NCI-H524 treated with DMSO at 0.1 percent for 48 hours (cell line): ENCODE results near the gene NUP107.

Source experiments
- DNase-seq: peaks from one replicate; lab custom pipeline; 2025; lab: John Stamatoyannopoulos, UW

Gene NUP107

GRCh38 chr12:68775121-68775630, 88.4 kb downstream of the NUP107 start:
- DNase-seq = no peak

- DNase-seq = no peak
Observed at GRCh38 chr12:68776976-68777610, 90.3 kb downstream of the NUP107 start.

GRCh38 chr12:68779280-68779679, 92.5 kb downstream of the NUP107 start:
- DNase-seq = no peak

GRCh38 chr12:68780731-68781130, 94.0 kb downstream of the NUP107 start:
- no peak for DNase-seq

GRCh38 chr12:68781728-68782127, 95.0 kb downstream of the NUP107 start:
- no peak for DNase-seq

- DNase-seq = no peak
Observed at GRCh38 chr12:68784015-68784414, 97.2 kb downstream of the NUP107 start.

- DNase-seq = no peak
Observed at GRCh38 chr12:68785358-68785757, 98.6 kb downstream of the NUP107 start.

GRCh38 chr12:68785823-68786222, 99.0 kb downstream of the NUP107 start:
- no peak for DNase-seq

- DNase-seq = no peak
Observed at GRCh38 chr12:68786929-68787328, 100.2 kb downstream of the NUP107 start.

- DNase-seq = no peak
Observed at GRCh38 chr12:68788554-68789143, 101.9 kb downstream of the NUP107 start.

- DNase-seq = no peak
Observed at GRCh38 chr12:68789144-68789878, 102.5 kb downstream of the NUP107 start.

GRCh38 chr12:68790081-68790951, 103.5 kb downstream of the NUP107 start:
- no peak for DNase-seq

GRCh38 chr12:68790952-68791234, 104.1 kb downstream of the NUP107 start:
- DNase-seq = no peak

- DNase-seq = no peak
Observed at GRCh38 chr12:68791897-68792481, 105.2 kb downstream of the NUP107 start.

GRCh38 chr12:68792952-68793351, 106.2 kb downstream of the NUP107 start:
- DNase-seq = peak; percentile 21

GRCh38 chr12:68793436-68793835, 106.7 kb downstream of the NUP107 start:
- DNase-seq = no peak

GRCh38 chr12:68793975-68794652, 107.3 kb downstream of the NUP107 start:
- no peak for DNase-seq

GRCh38 chr12:68794653-68795251, 108.0 kb downstream of the NUP107 start:
- DNase-seq = no peak
